Ishikawa (cell line): ENCODE measurements around the gene SKI.

Experiments used
- CEBPB ChIP-seq: IDR thresholded peaks from 2 replicates; pipeline ENCODE4 v1.6.1; 2012
- CREB1 ChIP-seq: IDR thresholded peaks from 2 replicates; pipeline ENCODE4 v1.6.1; 2012; ENCODE audit warnings: low read depth
- EGR1 ChIP-seq: IDR thresholded peaks from 2 replicates; pipeline ENCODE4 v1.6.1; 2012
- EP300 ChIP-seq: IDR thresholded peaks from 2 replicates; pipeline ENCODE4 v1.6.1; 2012; ENCODE audit warnings: borderline replicate concordance
- FOXM1 ChIP-seq: IDR thresholded peaks from 2 replicates; pipeline ENCODE4 v1.6.1; 2012; ENCODE audit warnings: low read depth, borderline replicate concordance
- NFIC ChIP-seq: IDR thresholded peaks from 2 replicates; pipeline ENCODE4 v1.6.1; 2012
- RAD21 ChIP-seq: IDR thresholded peaks from 2 replicates; pipeline ENCODE4 v1.6.1; 2012; ENCODE audit warnings: low read depth
- TAF1 ChIP-seq: IDR thresholded peaks from 2 replicates; pipeline ENCODE4 v1.6.1; 2012; ENCODE audit warnings: low read depth, mild to moderate bottlenecking
- TCF12 ChIP-seq: IDR thresholded peaks from 2 replicates; pipeline ENCODE4 v1.6.1; 2012; ENCODE audit warnings: low read depth
- TEAD4 ChIP-seq: IDR thresholded peaks from 2 replicates; pipeline ENCODE4 v1.6.1; 2012
- YY1 ChIP-seq: IDR thresholded peaks from 2 replicates; pipeline ENCODE4 v1.6.1; 2012; ENCODE audit warnings: low read depth
- ZBTB7A ChIP-seq: IDR thresholded peaks from 2 replicates; pipeline ENCODE4 v1.6.1; 2012; ENCODE audit warnings: low read depth
- TF ChIP-seq, protein P1 (sequence below): IDR thresholded peaks from 2 replicates; pipeline ENCODE4 v1.6.1; 2012
- TF ChIP-seq, protein P2 (sequence below): IDR thresholded peaks from 2 replicates; pipeline ENCODE4 v1.6.1; 2012; ENCODE audit warnings: low read depth, mild to moderate bottlenecking
- TF ChIP-seq, protein P3 (sequence below): IDR thresholded peaks from 2 replicates; pipeline ENCODE4 v1.6.1; 2012

Gene SKI

DNA sequence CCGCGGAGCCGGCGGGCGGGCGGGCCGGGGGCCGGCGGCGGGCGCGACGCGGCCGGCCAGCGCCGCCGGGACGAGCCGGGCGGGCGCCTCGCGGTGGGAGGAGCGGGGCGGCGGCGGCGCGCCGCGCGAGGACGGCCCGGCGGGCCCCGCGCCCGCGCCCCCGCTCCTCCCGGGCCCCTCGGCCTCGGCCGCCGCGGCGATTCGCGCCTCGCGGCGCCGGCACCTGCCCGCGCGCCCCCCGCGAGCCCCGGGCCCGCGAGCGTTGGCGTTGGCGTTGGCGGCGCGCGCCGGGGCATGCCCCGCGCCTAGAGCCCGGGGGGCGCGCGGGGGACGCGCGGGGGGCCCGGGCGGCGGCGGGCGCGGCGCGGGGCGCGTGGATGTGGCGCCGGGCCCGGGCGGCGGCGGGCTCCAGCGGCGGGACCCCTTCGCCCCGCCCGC lies at the start of gene SKI:
SKI (plus strand) TSS at position 163 of the 438 bp plus-strand sequence. CDS start 448 bp downstream, outside the sequence.
- TF ChIP-seq EP300 = no peak
- no peak for TF ChIP-seq FOXM1
- no peak for TF ChIP-seq CREB1
- TF ChIP-seq ZBTB7A = no peak
- TF ChIP-seq CEBPB = no peak
- TF ChIP-seq YY1 = no peak
- TF ChIP-seq TCF12 = no peak
- TF ChIP-seq, protein P1, sequence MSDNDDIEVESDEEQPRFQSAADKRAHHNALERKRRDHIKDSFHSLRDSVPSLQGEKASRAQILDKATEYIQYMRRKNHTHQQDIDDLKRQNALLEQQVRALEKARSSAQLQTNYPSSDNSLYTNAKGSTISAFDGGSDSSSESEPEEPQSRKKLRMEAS = no peak

DNA sequence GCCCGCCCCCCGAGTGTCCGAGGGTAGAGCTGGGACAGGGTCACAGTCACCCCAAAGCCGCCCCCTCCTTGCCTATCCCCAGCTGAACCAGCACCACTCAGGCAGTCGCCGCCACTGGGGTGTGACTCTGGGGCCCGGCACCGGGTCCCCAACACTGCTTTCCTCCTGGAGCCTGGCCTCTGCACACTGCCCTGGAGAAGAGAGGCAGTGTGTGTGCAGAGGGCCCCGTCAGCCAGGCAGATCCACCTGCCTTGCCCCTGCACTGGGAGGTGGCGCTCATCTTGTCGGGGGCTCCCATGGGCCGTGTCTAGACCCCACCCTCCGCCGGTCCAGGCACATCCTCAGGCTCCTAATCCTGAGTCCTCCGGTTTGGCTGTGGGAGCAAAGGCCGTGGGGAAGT lies 49.2 kb upstream of the SKI start:
- TF ChIP-seq, protein P2, sequence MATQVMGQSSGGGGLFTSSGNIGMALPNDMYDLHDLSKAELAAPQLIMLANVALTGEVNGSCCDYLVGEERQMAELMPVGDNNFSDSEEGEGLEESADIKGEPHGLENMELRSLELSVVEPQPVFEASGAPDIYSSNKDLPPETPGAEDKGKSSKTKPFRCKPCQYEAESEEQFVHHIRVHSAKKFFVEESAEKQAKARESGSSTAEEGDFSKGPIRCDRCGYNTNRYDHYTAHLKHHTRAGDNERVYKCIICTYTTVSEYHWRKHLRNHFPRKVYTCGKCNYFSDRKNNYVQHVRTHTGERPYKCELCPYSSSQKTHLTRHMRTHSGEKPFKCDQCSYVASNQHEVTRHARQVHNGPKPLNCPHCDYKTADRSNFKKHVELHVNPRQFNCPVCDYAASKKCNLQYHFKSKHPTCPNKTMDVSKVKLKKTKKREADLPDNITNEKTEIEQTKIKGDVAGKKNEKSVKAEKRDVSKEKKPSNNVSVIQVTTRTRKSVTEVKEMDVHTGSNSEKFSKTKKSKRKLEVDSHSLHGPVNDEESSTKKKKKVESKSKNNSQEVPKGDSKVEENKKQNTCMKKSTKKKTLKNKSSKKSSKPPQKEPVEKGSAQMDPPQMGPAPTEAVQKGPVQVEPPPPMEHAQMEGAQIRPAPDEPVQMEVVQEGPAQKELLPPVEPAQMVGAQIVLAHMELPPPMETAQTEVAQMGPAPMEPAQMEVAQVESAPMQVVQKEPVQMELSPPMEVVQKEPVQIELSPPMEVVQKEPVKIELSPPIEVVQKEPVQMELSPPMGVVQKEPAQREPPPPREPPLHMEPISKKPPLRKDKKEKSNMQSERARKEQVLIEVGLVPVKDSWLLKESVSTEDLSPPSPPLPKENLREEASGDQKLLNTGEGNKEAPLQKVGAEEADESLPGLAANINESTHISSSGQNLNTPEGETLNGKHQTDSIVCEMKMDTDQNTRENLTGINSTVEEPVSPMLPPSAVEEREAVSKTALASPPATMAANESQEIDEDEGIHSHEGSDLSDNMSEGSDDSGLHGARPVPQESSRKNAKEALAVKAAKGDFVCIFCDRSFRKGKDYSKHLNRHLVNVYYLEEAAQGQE = no peak
- no peak for TF ChIP-seq FOXM1
- TF ChIP-seq, protein P1 = no peak
- TF ChIP-seq EGR1 = no peak
- TF ChIP-seq, protein P3, sequence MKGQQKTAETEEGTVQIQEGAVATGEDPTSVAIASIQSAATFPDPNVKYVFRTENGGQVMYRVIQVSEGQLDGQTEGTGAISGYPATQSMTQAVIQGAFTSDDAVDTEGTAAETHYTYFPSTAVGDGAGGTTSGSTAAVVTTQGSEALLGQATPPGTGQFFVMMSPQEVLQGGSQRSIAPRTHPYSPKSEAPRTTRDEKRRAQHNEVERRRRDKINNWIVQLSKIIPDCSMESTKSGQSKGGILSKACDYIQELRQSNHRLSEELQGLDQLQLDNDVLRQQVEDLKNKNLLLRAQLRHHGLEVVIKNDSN = no peak

DNA sequence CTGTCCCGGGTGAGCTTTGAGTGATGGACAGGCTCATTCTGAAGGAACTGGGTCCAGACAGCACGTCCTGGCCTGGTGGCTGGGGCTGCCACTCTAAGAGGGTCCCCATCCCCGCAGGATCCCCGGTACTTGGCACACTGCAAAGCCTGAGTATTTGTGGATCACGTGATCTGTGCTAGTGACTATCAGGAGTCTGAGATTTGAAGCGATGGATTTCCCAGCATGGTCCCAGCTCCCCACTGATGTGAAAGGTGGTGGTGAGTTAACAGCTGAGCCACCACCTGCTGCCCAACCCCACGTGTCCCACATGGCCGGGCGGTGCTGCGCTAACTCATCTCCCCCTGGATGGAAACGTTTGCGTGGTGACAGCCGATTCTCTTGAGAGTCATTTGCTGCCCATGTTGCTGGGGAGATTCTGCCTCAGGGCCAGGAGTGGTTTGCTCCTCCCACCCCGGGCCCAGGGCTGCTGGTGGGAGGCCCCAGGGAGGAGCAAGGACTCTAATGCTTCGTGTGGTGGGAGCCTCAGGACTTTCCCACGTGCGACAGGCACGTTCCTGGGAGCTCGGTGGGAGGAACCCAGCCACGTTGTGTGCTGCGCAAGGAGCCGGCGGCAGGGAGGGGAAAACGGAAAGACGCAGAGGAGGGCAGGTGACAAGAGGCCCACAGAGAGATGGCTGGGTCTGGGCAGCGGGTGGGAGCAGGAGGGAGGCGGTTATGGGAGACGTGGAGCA lies 48.7 kb upstream of the SKI start:
- no peak for TF ChIP-seq ZBTB7A
- TF ChIP-seq NFIC = no peak
- no peak for TF ChIP-seq EP300
- TF ChIP-seq, protein P1 = no peak
- TF ChIP-seq CEBPB = no peak
- TF ChIP-seq, protein P3 = no peak
- TF ChIP-seq, protein P2 = no peak
- no peak for TF ChIP-seq YY1
- no peak for TF ChIP-seq EGR1
- TF ChIP-seq FOXM1 = no peak
- no peak for TF ChIP-seq RAD21
- no peak for TF ChIP-seq TAF1
- TF ChIP-seq TCF12 = no peak
- TF ChIP-seq TEAD4 = no peak
- TF ChIP-seq CREB1 = no peak

DNA sequence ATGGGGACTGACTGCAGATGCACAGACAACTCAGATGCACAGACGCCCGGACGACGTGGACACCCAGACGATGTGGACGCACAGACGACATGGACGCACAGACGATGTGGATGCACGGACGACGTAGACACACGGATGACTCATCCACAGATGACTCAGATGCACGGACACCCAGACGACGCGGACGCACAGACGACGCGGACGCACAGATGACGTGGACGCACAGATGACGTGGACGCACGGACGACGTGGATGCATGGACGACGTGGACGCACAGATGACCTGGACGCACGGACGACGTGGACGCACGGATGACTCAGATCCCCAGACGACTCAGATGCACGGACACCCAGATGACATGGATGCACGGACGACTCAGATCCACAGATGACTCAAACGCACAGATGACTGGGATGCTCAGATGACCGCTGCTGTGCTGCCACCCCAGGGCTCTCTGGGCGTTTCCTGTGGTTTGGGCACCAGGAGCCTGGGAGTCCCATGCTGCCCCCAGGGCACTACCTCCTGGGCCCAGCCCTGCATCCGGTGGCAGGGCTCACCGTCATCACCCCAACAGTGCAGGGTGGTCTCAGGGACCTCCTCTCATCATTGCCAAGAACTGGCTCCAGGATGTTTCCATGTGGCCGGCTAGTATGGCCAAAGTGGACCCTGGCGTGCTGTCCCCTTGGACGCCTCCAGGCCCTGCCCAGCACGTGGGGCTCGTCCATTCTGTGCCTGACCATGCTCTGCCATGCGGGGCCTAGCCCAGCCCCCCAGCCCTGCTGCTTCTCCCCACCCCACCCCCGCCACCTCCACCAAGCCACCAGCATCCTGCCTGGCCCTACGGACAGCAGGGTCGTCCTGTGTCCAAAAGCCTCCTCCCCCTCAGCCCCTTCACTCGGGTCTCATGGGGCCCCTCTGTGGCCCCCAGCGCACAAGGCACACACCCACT lies 47.5 kb upstream of the SKI start:
- TF ChIP-seq, protein P1 = no peak
- TF ChIP-seq EGR1 (no peak), YY1 (no peak), TEAD4 (no peak), ZBTB7A (no peak)
- TF ChIP-seq, protein P2 = no peak
